Neural cell (in vitro differentiated cells): ENCODE results near the gene PALMD. TPM values are rescaled to one million over a fixed set of nuclear protein-coding genes. Genes with fewer than 3 reads are reported as not detected.

ENCODE experiments used
- H2AFZ ChIP-seq: fragments of 200-600, 300-800 bp; sonication (generic), shearing (Covaris generic); 2 replicates; pipeline ENCODE4 v1.6.0; 2014; ENCODE audit warnings: low read depth, mild to moderate bottlenecking, antibody characterized with exemption, low read length, moderate library complexity
- H3F3A ChIP-seq: fragments of 200-600 bp; shearing (Covaris generic); 2 replicates; pipeline ENCODE4 v1.6.1; 2016; ENCODE audit warnings: mild to moderate bottlenecking, moderate library complexity, mixed read lengths, antibody characterized with exemption, low read length; ENCODE audit not compliant: insufficient read depth, poor library complexity, severe bottlenecking
- H3K27ac ChIP-seq: fragments of 200-600, 300-800 bp; sonication (generic), shearing (Covaris generic); 2 replicates; pipeline ENCODE4 v1.5.1; 2014; ENCODE audit warnings: mild to moderate bottlenecking, low read length, moderate library complexity
- H3K27me3 ChIP-seq: fragments of 300-800, 200-600 bp; sonication (generic), shearing (Covaris generic); 2 replicates; pipeline ENCODE4 v1.6.0; 2014; ENCODE audit warnings: mild to moderate bottlenecking, low read depth, low read length, moderate library complexity; ENCODE audit not compliant: insufficient read depth
- H3K36me3 ChIP-seq: fragments of 300-800, 200-600 bp; sonication (generic), shearing (Covaris generic); 2 replicates; pipeline ENCODE4 v1.5.1; 2014; ENCODE audit warnings: mild to moderate bottlenecking, antibody characterized with exemption, low read length, moderate library complexity; ENCODE audit not compliant: insufficient read depth
- H3K4me2 ChIP-seq: fragments of 300-800, 200-600 bp; sonication (generic), shearing (Covaris generic); 2 replicates; pipeline ENCODE4 v1.6.0; 2014; ENCODE audit warnings: mild to moderate bottlenecking, low read length
- H3K4me3 ChIP-seq: fragments of 300-800, 200-600 bp; sonication (generic), shearing (Covaris generic); 2 replicates; pipeline ENCODE4 v1.5.1; 2014; ENCODE audit warnings: mild to moderate bottlenecking, low read length, moderate library complexity
- H3K79me2 ChIP-seq: fragments of 200-600 bp; shearing (Covaris generic); replicated peaks from 2 replicates; pipeline ENCODE4 v1.6.0; 2014; ENCODE audit warnings: mild to moderate bottlenecking, low read length, moderate library complexity; ENCODE audit not compliant: insufficient read depth
- H3K9ac ChIP-seq: fragments of 300-800, 200-600 bp; sonication (generic), shearing (Covaris generic); 2 replicates; pipeline ENCODE4 v1.6.1; 2016; ENCODE audit warnings: mild to moderate bottlenecking, low read length, mixed read lengths
- H3K9me2 ChIP-seq: fragments of 200-600 bp; shearing (Covaris generic); 2 replicates; pipeline ENCODE4 v1.6.1; 2016; ENCODE audit warnings: mild to moderate bottlenecking, low read length, mixed read lengths; ENCODE audit not compliant: insufficient read depth
- H3K9me3 ChIP-seq: fragments of 200-600, 300-800 bp; sonication (generic), shearing (Covaris generic); 2 replicates; pipeline ENCODE4 v1.6.1; 2016; ENCODE audit warnings: mild to moderate bottlenecking, mixed run types, low read length, moderate library complexity, mixed read lengths
- H4K20me1 ChIP-seq: fragments of 200-600 bp; shearing (Covaris generic); 2 replicates; pipeline ENCODE4 v1.6.1; 2016; ENCODE audit warnings: mild to moderate bottlenecking, mixed run types; ENCODE audit not compliant: insufficient read depth
- CTCF ChIP-seq: fragments of 450-650 bp; IDR thresholded peaks from 2 replicates; pipeline ENCODE4 v1.5.1; 2014; ENCODE audit warnings: antibody characterized with exemption, mild to moderate bottlenecking, moderate library complexity; ENCODE audit not compliant: poor library complexity, severe bottlenecking
- EP300 ChIP-seq: fragments of 450-650 bp; conservative IDR thresholded peaks from 2 replicates; pipeline ENCODE4 v1.6.1; 2014; ENCODE audit warnings: antibody characterized with exemption, mild to moderate bottlenecking, moderate library complexity; ENCODE audit not compliant: poor library complexity, severe bottlenecking
- EZH2 ChIP-seq: fragments of 200-600, 300-800 bp; shearing (Covaris generic), sonication (generic); IDR thresholded peaks from 2 replicates; pipeline ENCODE4 v1.6.1; 2014; ENCODE audit warnings: antibody characterized with exemption, low read length, borderline replicate concordance, mild to moderate bottlenecking; ENCODE audit not compliant: insufficient read depth, poor library complexity, severe bottlenecking
- MXI1 ChIP-seq: fragments of 450-650 bp; conservative IDR thresholded peaks from 2 replicates; pipeline ENCODE4 v1.6.1; 2014; ENCODE audit warnings: antibody characterized with exemption, mild to moderate bottlenecking; ENCODE audit not compliant: poor library complexity, severe bottlenecking
- POLR2AphosphoS5 ChIP-seq: IDR thresholded peaks from 2 replicates; pipeline ENCODE4 v1.6.1; 2012
- RAD21 ChIP-seq: fragments of 450-650 bp; conservative IDR thresholded peaks from 2 replicates; pipeline ENCODE4 v1.6.1; 2014; ENCODE audit warnings: antibody characterized with exemption, mild to moderate bottlenecking, moderate library complexity
- SMC3 ChIP-seq: fragments of 450-650 bp; conservative IDR thresholded peaks from 2 replicates; pipeline ENCODE4 v1.6.1; 2014; ENCODE audit warnings: antibody characterized with exemption, mild to moderate bottlenecking, moderate library complexity; ENCODE audit not compliant: poor library complexity
- TAF1 ChIP-seq: IDR thresholded peaks from 2 replicates; pipeline ENCODE4 v1.6.1; 2012; ENCODE audit warnings: low read depth
- polyA plus RNA-seq: library from polyadenylated mRNA; depleted of rRNA; stranded (reverse); fragments of >200 nt; gene quantifications from 2 replicates; pipeline ENCODE4 v1.2.3, GENCODE V29; 2014

PALMD gene
- polyA plus RNA-seq, 1 donor from 2014 or later, result 19.4 TPM

DNA sequence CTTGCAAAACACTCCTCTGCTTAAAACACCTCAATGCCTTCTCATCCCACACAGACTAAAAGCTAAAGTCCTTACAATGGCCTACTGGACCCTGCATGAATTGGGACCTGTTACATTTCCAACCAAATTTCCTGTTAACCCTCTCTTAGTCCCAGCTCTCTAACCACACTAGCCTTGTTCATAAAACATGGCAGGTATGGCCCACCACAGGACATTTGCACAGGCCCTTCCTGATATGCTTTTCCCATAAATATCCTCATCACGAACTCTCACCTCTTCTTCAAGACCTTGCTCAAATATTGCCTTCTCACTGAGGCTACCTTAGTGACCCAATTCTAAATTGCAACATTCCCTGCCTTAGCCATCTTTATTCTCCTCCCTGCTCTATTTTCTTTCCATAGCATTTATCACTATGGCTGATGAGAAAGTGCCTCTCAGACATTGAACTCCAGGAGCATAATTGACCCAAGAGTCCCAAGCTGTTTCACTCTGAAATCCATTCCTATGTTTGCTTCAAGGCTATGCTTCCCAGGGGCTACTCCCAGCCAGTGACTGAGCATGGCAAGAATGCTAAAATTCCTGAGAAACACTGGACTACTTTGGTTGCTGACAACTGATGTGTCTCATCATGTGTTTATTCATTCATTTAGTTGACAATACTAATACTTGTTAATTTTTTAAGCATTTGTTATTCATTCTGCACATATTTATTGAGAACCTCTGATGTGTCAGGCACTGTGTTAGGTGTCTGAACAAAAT, 2.7 kb upstream of the PALMD start:
- no peak for TF ChIP-seq SMC3
- no peak for TF ChIP-seq CTCF
- TF ChIP-seq RAD21, result no peak
- TF ChIP-seq EP300, result no peak
- Histone ChIP-seq H3K4me2 (no peak overlapping the region), H3K27ac (no peak overlapping the region)

DNA sequence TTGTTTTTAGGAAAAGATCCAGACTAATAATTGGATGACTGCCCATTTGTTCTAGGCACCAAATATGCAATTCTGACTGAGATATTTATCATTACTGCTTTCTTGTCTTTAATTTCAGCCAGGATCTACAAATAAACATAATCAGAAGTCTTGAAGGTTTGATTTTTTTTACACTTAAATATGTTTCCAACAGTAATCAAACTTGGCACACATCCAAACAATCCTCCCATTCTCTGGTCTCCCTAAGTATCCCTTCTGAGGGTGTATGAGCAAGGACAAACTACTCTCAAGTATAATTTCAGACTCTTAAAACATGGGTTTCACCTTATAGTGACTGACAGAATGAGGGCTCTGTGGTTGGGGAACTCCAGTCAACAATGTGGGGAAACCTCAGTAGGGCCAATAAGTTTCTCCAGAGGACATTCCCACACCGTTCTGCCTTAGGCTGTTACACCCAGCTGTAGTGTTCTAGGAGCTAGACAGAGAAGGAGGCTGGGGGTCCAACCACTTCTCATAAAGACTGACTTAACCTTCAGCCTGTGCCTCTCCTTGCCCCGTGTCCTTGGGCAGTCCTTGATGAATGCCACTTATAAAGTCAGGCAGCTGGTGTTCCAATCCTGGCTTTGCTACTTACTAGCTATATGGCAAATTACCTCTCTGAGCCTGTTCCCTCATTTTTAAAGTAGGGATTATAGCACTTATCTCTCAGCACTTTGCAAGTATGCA, 1.5 kb upstream of the PALMD start:
- H3K4me2 ChIP-seq, result no peak overlapping the region
- H3K27me3 ChIP-seq, result no peaks in the 10 kb centered on the region
- no peak overlapping the region for H2AFZ ChIP-seq
- H3K9me2 ChIP-seq, result no peaks in the 10 kb centered on the region
- H3F3A ChIP-seq, result peaks cover 3% of the 10 kb centered on the region
- H3K79me2 ChIP-seq, result no peaks in the 10 kb centered on the region
- H3K9ac ChIP-seq, result no peak overlapping the region
- no peak overlapping the region for H3K27ac ChIP-seq
- H3K9me3 ChIP-seq, result no peaks in the 10 kb centered on the region
- no peak for TF ChIP-seq MXI1
- no peak for TF ChIP-seq EZH2
- no peak for TF ChIP-seq EP300
- TF ChIP-seq TAF1, result no peak
- no peaks in the 10 kb centered on the region for H3K36me3 ChIP-seq
- no peaks in the 10 kb centered on the region for H4K20me1 ChIP-seq
- no peak overlapping the region for H3K4me3 ChIP-seq

More for the DNA sequence above, 2.7 kb upstream of the PALMD start:
- no peak overlapping the region for H2AFZ ChIP-seq
- H3K9ac ChIP-seq, result no peak overlapping the region
- H3F3A ChIP-seq, result peaks cover 3% of the 10 kb centered on the region
- no peaks in the 10 kb centered on the region for H4K20me1 ChIP-seq
- no peaks in the 10 kb centered on the region for H3K9me3 ChIP-seq
- no peaks in the 10 kb centered on the region for H3K36me3 ChIP-seq
- no peaks in the 10 kb centered on the region for H3K79me2 ChIP-seq
- no peak overlapping the region for H3K4me3 ChIP-seq
- no peaks in the 10 kb centered on the region for H3K27me3 ChIP-seq
- H3K9me2 ChIP-seq, result no peaks in the 10 kb centered on the region

DNA sequence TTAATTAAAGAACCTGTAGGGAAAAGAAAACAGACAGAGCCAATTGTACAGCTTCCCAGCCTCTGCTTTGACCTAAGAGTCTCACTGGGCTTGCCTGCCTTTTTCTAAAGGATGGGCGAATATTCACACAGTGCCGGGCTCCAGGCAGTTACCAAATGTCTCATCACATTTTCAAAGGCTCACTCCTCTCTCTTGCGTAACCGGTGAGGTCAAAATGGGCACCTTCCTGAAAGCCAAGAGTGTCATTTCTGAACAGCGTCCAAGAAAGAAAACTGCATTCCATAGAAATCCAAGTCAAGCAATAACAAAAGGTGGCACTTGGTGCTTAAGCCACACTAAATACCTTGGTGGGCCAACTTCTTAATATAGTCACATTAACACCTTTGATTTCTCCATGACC, 710 bp upstream of the PALMD start:
- Histone ChIP-seq H3K27ac (peak overlapping the region; percentile 68), H3K4me2 (no peak overlapping the region), H2AFZ (no peak overlapping the region), H3K9ac (no peak overlapping the region), H3K27me3 (no peaks in the 10 kb centered on the region), H3K9me3 (no peaks in the 10 kb centered on the region), H3K36me3 (no peaks in the 10 kb centered on the region), H3K9me2 (no peaks in the 10 kb centered on the region), H3K79me2 (no peaks in the 10 kb centered on the region), H3K4me3 (peak overlapping the region; percentile 69), H4K20me1 (no peaks in the 10 kb centered on the region), H3F3A (peaks cover 3% of the 10 kb centered on the region)
- TF ChIP-seq POLR2AphosphoS5, result no peak
- no peak for TF ChIP-seq MXI1
- TF ChIP-seq CTCF, result no peak
- no peak for TF ChIP-seq TAF1
- no peak for TF ChIP-seq EZH2
